Stimulated activated CD8-positive, alpha-beta memory T cell treated with anti-CD3 and anti-CD28 coated beads, Interleukin-15, amount 100 ng/mL, for 48 hours (primary cell): Measurements from ENCODE around the gene PARL.

Experiments used
- DNase-seq, 2 donors: peaks; one replicate each; pipeline ENCODE4 v3.0.0-alpha.2; 2020; ENCODE audit warnings: low read depth in 2 of 2

PARL gene

DNA sequence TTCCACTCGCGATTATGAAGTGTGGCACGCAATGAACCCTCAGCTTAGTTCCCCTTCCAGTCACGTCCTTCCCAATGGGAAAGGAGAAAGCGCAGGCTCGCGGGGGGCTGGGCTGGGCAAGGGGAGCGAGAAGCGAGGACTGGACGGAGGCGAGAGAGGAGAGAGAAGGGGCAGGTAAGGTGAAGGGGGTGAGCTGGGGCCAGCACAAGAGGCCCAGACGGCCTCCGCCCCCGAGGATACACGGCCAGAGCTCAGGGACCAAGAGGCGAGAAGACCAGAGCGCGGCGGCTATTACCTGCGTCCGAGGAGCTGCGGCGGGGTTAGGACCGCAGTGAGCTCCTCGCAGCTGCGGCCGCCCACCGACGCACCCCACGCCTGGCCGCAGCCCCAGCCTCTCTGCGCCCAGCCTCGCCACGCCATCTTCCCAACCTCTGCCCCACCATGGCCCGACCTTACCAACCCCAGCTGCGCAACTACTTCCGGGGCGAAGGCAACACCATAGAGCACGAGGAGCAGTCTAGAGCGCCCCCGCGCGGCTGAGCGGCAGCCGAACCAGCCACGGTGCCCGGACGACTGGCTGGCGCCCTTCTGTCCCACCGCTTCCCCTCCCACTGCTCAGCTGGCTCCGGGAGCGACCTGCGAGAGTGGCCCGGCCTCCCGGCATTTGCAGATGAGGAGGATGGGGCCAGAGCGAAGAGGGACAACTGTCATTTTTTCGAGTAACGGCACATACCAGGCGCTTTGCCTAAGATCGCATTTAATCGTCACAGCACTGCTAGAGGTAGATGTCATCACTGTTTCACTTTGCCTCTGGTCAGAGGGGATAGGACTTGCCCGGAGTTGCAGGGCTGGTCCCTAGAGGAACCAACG lies at the start of gene PARL:
Gene PARL, minus strand, starts transcription at position 454 of the 870 bp plus-strand sequence. Its CDS starts 34 bp downstream, at position 420.
- peak; percentile 93 to 94 for DNase-seq

DNA sequence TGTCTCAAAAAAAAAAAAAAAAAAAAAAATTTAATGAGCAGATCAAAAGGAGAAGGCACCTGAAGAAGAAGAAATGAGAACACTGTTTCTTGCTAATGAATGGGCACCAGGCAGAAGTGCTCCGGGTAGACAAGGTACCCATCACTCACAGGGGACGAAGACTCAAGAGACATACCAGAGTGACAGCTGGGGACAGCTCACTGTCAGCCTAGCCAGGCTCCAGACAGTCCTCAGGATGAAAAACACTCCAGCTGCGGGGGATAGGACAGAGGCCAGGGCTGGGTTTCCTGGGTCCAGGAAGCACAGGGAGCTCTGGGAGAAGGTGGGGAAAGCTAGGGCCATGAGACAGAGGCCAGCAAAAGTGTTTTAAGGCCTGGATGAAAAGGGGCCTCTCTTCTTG lies 48.5 kb upstream of the PARL start:
- DNase-seq: no peak

DNA sequence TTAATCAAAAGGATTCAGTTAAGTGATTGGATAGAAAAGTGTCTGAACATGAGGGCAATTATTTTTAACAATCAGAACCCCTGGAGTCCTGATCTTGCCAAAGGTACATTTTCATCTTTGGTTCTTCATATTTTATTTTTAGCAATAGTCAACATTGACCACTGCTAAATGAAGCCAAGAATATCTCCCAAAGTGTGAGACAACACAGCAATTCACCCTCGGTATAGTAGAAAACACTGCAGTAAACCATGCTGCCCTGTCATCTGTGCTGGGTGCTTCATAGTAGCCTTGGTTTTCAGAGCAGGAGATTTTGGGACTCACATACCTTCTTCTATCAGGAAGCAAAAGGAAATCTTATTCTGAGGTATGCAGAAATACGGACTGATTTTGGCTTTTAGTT lies 47.2 kb upstream of the PARL start:
- no peak for DNase-seq

- DNase-seq: no peak
These were observed 45.4 kb upstream of the PARL start for GRCh38 chr3:183930086-183930485.

DNA sequence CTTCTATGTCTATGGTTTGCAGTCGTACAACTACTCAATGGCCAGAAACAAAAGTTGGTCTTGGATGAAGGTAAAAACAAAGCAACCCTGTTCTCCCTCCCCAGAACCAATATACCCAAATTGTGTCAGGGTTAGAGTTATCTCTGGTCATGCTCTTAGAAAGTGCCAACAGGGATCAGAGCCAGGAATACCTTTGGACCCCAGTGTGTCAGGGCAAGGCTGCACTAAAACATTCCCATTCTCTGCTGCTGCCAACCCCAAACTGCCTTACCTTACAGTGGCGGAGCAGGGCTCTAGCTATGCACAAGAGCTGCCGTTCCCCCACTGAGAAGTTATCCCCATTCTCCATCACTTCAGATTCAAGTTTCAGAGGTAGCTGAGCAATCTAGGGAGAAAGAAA lies 42.4 kb upstream of the PARL start:
- DNase-seq: no peak

DNA sequence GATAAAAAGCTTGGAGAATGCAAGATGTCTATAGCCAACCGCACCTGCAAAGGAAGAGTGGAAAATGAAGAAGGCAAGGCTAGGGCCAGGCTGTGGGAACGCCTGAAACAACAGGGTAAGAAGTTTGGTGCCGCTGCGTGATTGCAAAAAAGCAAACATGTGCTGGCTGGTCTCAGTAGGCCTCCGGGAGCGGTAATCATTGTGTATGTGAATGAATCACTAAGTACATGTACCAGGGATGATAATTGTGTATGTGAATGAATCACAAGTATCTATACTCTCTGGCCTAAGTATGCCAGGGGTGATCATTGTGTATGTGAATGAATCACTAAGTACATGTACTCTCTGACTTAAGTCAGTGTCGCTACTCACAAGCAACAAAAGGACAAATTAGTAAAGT lies 40.3 kb upstream of the PARL start:
- DNase-seq: no peak

DNA sequence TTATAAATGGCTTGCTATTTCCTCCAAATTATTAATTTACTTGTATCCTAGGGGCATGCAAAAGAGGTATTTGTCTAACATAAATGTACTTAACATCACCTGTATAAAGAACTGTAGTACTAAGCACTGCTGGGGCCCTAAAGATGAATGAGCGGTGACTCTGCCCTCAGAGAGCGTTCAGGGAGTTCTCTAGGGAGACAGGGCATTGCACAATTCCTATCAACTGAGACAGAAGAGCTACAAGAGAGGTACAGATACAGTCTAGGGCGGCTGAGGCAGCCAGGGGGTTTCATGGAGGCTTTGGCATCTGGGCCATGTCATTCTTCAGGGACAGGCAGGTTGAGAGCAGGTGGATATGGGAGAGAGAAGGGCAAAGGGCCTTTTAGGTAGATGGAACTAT lies 39.9 kb upstream of the PARL start:
- DNase-seq: no peak

DNA sequence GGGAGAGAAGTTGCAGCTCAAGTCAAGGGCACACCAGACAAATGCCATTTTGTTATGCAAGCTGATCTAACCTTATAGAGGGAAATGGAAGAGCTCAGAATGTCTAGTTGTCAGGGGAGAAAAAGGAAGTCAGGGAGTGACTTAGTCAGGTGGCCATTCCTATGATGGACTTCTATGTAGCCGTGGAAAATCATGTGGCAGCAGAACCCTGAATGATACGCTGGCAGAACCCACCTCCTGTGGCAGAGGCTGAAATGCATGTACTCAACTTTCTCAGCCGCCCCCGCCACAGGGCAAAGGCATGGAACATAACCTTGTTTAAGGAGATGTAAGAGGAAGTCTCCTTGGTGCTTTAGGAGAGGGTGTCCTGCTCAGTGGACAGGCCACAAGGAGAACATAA lies 37.7 kb upstream of the PARL start:
- DNase-seq: no peak

DNA sequence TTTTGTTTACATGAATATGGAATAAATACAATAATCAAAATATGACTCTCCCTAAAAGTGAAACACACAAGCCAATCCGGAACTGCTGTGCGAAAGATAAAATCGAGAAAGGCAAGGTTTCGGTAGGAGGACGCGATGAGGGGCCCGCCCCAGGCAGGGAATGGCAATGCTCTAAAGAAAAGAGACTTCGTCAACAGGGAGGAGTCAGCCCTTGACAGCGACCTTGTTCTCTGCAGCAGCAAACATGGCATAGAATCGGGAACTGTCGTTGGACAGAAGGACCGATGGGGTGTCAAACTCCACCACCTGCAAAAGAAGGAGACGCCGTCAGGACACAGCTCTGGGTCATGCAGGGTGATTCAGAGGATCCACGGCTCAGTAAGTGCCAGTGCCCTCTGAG lies 36.4 kb upstream of the PARL start:
- no peak for DNase-seq

GRCh38 chr3:183920416-183920815 lies 35.7 kb upstream of the PARL start:
- DNase-seq: no peak

GRCh38 chr3:183918178-183918577 lies 33.5 kb upstream of the PARL start:
- no peak for DNase-seq

DNA sequence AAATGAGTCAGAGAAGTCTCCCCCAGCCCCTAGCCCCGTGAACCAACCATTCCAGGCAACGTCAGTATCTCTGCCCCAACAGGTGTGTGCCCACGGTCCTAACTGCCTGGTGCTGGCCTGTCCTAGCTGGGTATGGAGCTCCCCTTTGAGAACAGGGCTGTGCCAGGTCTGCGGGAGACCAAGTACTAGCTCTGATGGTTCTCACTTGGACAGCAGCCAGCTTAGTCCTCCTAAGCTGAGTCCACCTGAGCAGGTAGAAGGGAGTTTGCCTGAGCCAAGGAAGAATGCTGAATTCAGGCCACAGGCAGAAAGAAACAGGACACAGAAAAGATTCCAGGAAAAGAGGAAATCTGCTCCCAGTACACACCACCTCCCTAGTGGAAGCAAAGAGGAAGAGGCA lies 33.1 kb upstream of the PARL start:
- DNase-seq: no peak

- DNase-seq: no peak
These were observed 30.2 kb upstream of the PARL start for GRCh38 chr3:183914856-183915255.

- no peak for DNase-seq
These were observed 28.9 kb upstream of the PARL start for GRCh38 chr3:183913580-183913920.

- no peak for DNase-seq
These were observed 28.4 kb upstream of the PARL start for GRCh38 chr3:183912895-183913579.

GRCh38 chr3:183911763-183912506 lies 27.3 kb upstream of the PARL start:
- no peak for DNase-seq

GRCh38 chr3:183911087-183911486 lies 26.4 kb upstream of the PARL start:
- no peak for DNase-seq

GRCh38 chr3:183909030-183909600 lies 24.4 kb upstream of the PARL start:
- no peak for DNase-seq

GRCh38 chr3:183907911-183908331 lies 23.2 kb upstream of the PARL start:
- no peak for DNase-seq

DNA sequence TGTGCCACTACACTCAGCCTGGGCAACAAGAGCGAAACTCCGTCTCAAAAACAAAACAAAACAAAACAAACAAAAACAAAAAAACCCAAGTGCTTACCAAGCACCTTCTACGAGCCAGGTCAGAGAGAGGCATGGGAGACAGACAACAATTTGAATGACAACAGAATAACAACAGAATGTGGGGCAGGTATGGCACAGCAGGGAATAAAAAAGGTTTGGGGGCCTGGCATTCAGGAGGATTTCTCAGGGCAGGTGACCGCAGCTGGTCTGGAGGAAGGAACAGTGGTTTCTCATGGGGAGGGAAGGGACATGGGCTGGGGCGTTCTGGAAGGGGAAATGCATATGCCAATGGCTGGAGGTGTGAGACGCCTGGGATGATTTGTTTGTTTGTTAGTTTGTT lies 22.5 kb upstream of the PARL start:
- no peak for DNase-seq

DNA sequence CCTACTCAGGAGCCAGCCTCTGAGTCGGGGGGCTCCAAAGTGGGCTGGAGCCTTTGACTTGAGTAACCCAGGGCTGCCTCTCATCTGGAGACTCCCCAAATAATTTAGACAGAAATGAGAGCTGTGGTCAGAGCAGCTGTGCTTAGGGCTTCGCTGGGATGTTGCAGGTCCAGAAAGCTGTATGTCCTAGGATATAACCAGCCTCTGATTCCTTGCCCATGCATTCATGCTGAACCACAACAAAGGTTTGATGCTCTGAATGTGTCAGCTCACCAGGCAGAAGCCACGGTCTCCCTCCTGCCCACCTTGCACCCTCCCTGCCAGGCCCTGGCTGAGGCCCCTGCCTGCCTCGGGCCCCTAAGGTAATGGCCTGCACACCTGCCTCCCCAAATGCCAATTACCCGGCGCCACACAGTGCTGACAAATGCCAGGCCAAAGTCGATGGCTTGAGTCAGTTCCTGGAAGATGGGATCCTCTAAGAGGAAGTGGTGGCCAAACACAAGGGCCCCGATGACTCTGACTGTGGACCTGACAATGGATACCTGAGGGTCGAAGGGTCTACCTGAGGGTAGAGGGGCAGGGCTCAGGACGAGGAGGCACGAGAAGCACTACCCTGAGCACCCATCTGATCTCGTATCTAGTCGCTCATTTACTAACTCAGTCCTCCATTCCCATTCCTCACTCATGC lies 21.7 kb upstream of the PARL start:
- DNase-seq: no peak
